Esophagus squamous epithelium (tissue), 5 donors: ENCODE measurements around the gene DUXB. TPM values are rescaled to one million over a fixed set of nuclear protein-coding genes. Genes with fewer than 3 reads are reported as not detected.

Experiments
- DNase-seq: peaks from one replicate; lab custom pipeline; 2025; lab: John Stamatoyannopoulos, UW
- H3K27ac ChIP-seq, 4 donors: fragments of 200-600 bp; sonication (generic); one replicate each; pipeline ENCODE4 v1.5.1; 2016 to 2019; ENCODE audit warnings: mild to moderate bottlenecking in 1 of 4
- H3K27me3 ChIP-seq, 4 donors: fragments of 200-600 bp; sonication (generic); 1 replicate in 3 of 4; 2 replicates in 1 of 4; pipeline versions ENCODE4 v1.5.1 to v1.6.0; 2017 to 2021; ENCODE audit warnings: antibody characterized with exemption in 1 of 4
- H3K36me3 ChIP-seq, 3 donors: fragments of 200-600 bp; sonication (generic); one replicate each; pipeline ENCODE4 v1.5.1; 2016 to 2019
- H3K4me1 ChIP-seq, 3 donors: fragments of 200-600 bp; sonication (generic); one replicate each; pipeline ENCODE4 v1.5.1; 2017 to 2019
- H3K4me3 ChIP-seq, 4 donors: fragments of 200-600 bp; sonication (generic); 1 replicate in 3 of 4; 2 replicates in 1 of 4; pipeline ENCODE4 v1.5.1; 2016 to 2019; ENCODE audit warnings: mild to moderate bottlenecking in 2 of 4, moderate library complexity in 1 of 4
- H3K9me3 ChIP-seq, 3 donors: fragments of 200-600 bp; sonication (generic); one replicate each; pipeline ENCODE4 v1.5.1; 2016 to 2019
- CTCF ChIP-seq, 6 experiments: fragments of 450-650 bp in 4 of 6; fragments of 200-600 bp in 2 of 6; sonication (generic) in 2 of 6; IDR thresholded peaks; one replicate each; pipeline ENCODE4 v1.5.1; 2016 to 2019; ENCODE audit warnings: antibody characterized with exemption in 6 of 6, mild to moderate bottlenecking in 4 of 6, moderate library complexity in 4 of 6
- POLR2A ChIP-seq, 4 donors: fragments of 450-650 bp; IDR thresholded peaks; one replicate each; pipeline ENCODE4 v1.6.1; 2017; ENCODE audit warnings: antibody characterized with exemption in 4 of 4, mild to moderate bottlenecking in 4 of 4, moderate library complexity in 3 of 4
- WGBS, 2 donors: methylation state at CpG; one replicate each; pipeline ENCODE4 v1.1.5; 2018; 5-methylcytosine and 5-hydroxymethylcytosine counted together
- intact Hi-C: fragments of 100-400 bp; cut with DNase I; formaldehyde crosslinking; loops from one replicate; pipeline ENCODE4 v1.15.0; 2022
- total RNA-seq, 4 donors: library from RNA; depleted of rRNA; stranded (reverse); fragments of >200 nt; gene quantifications; one replicate each; pipeline ENCODE4 v1.1.0, GENCODE V29; 2016
- donor health status: DM: yes; HTN: yes; CAD: no.

DUXB gene, protein sequence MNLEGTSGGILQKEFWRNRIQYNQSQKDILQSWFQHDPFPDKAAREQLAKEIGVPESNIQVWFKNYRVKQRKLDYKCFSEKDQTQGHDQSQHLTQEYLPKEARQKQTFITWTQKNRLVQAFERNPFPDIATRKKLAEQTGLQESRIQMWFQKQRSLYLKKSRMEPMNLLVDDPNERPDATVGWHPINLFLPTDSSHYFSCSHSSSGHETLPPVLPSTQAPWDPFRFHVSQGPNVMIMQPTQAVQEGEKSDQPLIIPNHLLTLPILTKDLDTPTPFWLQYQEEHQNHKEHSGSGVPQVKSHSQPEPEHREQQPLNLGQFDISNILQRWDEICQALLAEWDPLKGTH
- total RNA-seq = not detected

- Histone ChIP-seq H3K27ac (no peak within 1 kb of the TSS), H3K4me1 (no peaks in the 10 kb centered on the region), H3K36me3 (no peaks in the 10 kb centered on the region), H3K27me3 (no peaks in the 10 kb centered on the region), H3K9me3 (no peaks in the 10 kb centered on the region), H3K4me3 (no peak within 1 kb of the TSS)
- intact Hi-C loops = no loop called here
- TF ChIP-seq POLR2A (IDR thresholded peaks at IDR 0.05) = no peak
- TF ChIP-seq CTCF (IDR thresholded peaks at IDR 0.05) = no peak
- WGBS, 2 donors = 75 to 85% methylated on average over 5 of the region's 5 CpGs
- DNase-seq = no peak
These were observed at the start of gene DUXB for GRCh38 chr16:75701361-75701760. Gene DUXB, minus strand, starts transcription at chr16:75701461. Its CDS starts 43 bp downstream, at chr16:75701418.

DNA sequence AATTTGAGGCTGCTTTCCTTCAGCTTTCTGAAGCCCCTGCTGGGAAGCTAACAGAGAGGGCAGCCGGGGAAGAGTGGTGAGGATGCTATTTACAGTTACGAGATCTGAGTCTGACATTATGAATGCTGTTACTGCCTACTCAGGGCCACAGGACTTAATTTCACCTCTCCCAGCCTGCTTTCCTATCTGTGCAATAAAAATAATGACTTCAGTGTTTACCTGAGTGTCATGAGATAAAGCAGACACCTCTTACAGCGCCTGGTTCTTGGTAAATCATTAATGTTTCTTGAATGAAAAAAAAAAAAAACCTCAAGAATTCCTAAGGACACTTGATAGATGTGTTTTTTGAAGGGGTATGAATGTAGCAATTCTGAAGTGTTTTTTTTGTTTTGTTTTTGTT, 49.3 kb upstream of the DUXB start:
- intact Hi-C loops = loop anchor here (10.0 kb wide), 1 partner anchor 276 kb away; no protein-coding TSS in a partner anchor
- Histone ChIP-seq H3K4me3 (no peak overlapping the region), H3K9me3 (no peaks in the 10 kb centered on the region), H3K36me3 (no peaks in the 10 kb centered on the region), H3K4me1 (peaks cover 0 to 28% (median 11%) of the 10 kb centered on the region in 3 donors), H3K27ac (no peak overlapping the region), H3K27me3 (peaks cover 0 to 64% (median 0%) of the 10 kb centered on the region in 4 donors)
- TF ChIP-seq POLR2A (IDR thresholded peaks at IDR 0.05) (no peak), CTCF (IDR thresholded peaks at IDR 0.05) (no peak)
- no peak for DNase-seq
- WGBS, 2 donors = 83 to 87% methylated on average over 3 of the region's 3 CpGs

DNA sequence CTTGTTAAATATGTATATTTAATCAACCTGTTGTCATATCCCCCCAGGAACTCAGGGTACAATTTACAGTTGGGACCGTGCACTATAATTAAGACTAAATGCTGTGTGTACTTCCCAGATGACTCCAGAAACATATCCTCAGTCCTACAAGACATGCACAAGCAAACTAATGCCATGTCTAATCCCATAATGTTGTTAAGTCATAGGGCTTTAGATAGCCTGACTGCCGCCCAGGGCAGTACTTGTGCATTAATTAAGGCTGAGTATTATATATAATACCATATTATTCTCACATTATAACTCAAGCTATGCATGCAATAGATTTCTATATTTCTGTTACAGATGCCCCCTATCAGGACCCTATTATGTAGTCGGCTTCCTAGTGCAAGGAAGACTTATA, 45.1 kb upstream of the DUXB start:
- Histone ChIP-seq H3K4me3 (no peak overlapping the region), H3K36me3 (no peaks in the 10 kb centered on the region), H3K4me1 (peaks cover 0 to 11% (median 6%) of the 10 kb centered on the region in 3 donors), H3K27me3 (peaks cover 0 to 63% (median 0%) of the 10 kb centered on the region in 4 donors), H3K9me3 (peaks cover 0 to 17% (median 0%) of the 10 kb centered on the region in 3 donors), H3K27ac (no peak overlapping the region)
- intact Hi-C loops = no loop called here
- 62 to 82% methylated on average over 3 of the region's 3 CpGs for WGBS, 2 donors
- no peak for TF ChIP-seq POLR2A (IDR thresholded peaks at IDR 0.05)
- TF ChIP-seq CTCF (IDR thresholded peaks at IDR 0.05) = no peak
- no peak for DNase-seq

GRCh38 chr16:75745823-75746222, 44.6 kb upstream of the DUXB start:
- Histone ChIP-seq H3K27me3 (peaks cover 0 to 62% (median 0%) of the 10 kb centered on the region in 4 donors), H3K4me3 (no peak overlapping the region), H3K4me1 (peaks cover 0 to 11% (median 6%) of the 10 kb centered on the region in 3 donors), H3K27ac (no peak overlapping the region), H3K9me3 (peaks cover 0 to 19% (median 0%) of the 10 kb centered on the region in 3 donors), H3K36me3 (no peaks in the 10 kb centered on the region)
- WGBS, 2 donors = 29 to 31% methylated on average over 1 of the region's 1 CpG
- DNase-seq = no peak
- TF ChIP-seq POLR2A (IDR thresholded peaks at IDR 0.05) (no peak), CTCF (IDR thresholded peaks at IDR 0.05) (no peak)
- intact Hi-C loops = no loop called here

GRCh38 chr16:75745242-75745641, 44.0 kb upstream of the DUXB start:
- TF ChIP-seq POLR2A (IDR thresholded peaks at IDR 0.05) (no peak), CTCF (IDR thresholded peaks at IDR 0.05) (no peak)
- H3K4me3 ChIP-seq = no peak overlapping the region
- intact Hi-C loops = no loop called here
- DNase-seq = no peak
- H3K27me3 ChIP-seq = peaks cover 0 to 57% (median 0%) of the 10 kb centered on the region in 4 donors
- H3K36me3 ChIP-seq = no peaks in the 10 kb centered on the region
- H3K4me1 ChIP-seq = peaks cover 0 to 11% (median 6%) of the 10 kb centered on the region in 3 donors
- no peak overlapping the region for H3K27ac ChIP-seq
- 60 to 67% methylated on average over 1 of the region's 1 CpG for WGBS, 2 donors
- peaks cover 0 to 25% (median 0%) of the 10 kb centered on the region in 3 donors for H3K9me3 ChIP-seq
